OCI-LY7 (cell line): ENCODE results near the gene ZNF773. TPM values are rescaled to one million over a fixed set of nuclear protein-coding genes. Genes with fewer than 3 reads are reported as not detected.

ENCODE experiments used
- BruUV-seq: library from RNA; stranded (reverse); fragments of 400-500 nt; replicated peaks from 2 replicates; lab custom pipeline; 2021; lab: Mats Ljungman, UMichigan
- CTCF ChIA-PET: fragments of 300-600 bp; sonication (Branson Sonifier 250); formaldehyde crosslinking; loops from one replicate; lab custom pipeline; 2022; ENCODE audit warnings: antibody characterized with exemption; ENCODE audit not compliant: unreplicated experiment; lab: Charles Lee
- POLR2A ChIA-PET: fragments of 300-600 bp; sonication (Branson Sonifier 250); formaldehyde crosslinking; loops from one replicate; lab custom pipeline; 2022; ENCODE audit warnings: antibody characterized with exemption; lab: Charles Lee
- DNase-seq: peaks from one replicate; pipeline ENCODE4 v3.0.0-alpha.2; 2015; ENCODE audit warnings: low spot score
- H2AFZ ChIP-seq: fragments of 200-600 bp; sonication (generic), shearing (Covaris generic); 2 replicates; pipeline ENCODE4 v1.6.1; 2014; ENCODE audit warnings: mild to moderate bottlenecking, antibody characterized with exemption, low read length, moderate library complexity
- H3K27ac ChIP-seq: fragments of 200-600 bp; sonication (generic); 2 replicates; pipeline ENCODE4 v1.5.1; 2014; ENCODE audit warnings: mixed run types, low read depth, mild to moderate bottlenecking, moderate library complexity, low read length, inconsistent platforms; ENCODE audit not compliant: poor library complexity, severe bottlenecking
- H3K36me3 ChIP-seq: fragments of 200-600 bp; sonication (generic); 2 replicates; pipeline ENCODE4 v1.6.1; 2014; ENCODE audit warnings: mild to moderate bottlenecking, antibody characterized with exemption, low read length, moderate library complexity, mixed read lengths; ENCODE audit not compliant: insufficient read depth
- H3K4me1 ChIP-seq: fragments of 200-600 bp; sonication (generic); 2 replicates; pipeline ENCODE4 v1.5.1; 2014; ENCODE audit warnings: mild to moderate bottlenecking, low read length; ENCODE audit not compliant: insufficient read depth, poor library complexity, severe bottlenecking
- H3K4me2 ChIP-seq: fragments of 200-600 bp; sonication (generic); 2 replicates; pipeline ENCODE4 v1.6.1; 2014; ENCODE audit warnings: mild to moderate bottlenecking, low read length
- H3K4me3 ChIP-seq: fragments of 200-600 bp; sonication (generic); 2 replicates; pipeline ENCODE4 v1.5.1; 2014; ENCODE audit warnings: mild to moderate bottlenecking, low read depth, low read length; ENCODE audit not compliant: poor library complexity, severe bottlenecking
- H3K79me2 ChIP-seq: fragments of 200-600 bp; sonication (generic); 2 replicates; pipeline ENCODE4 v1.6.1; 2016; ENCODE audit warnings: low read depth, mild to moderate bottlenecking, low read length, moderate library complexity, mixed read lengths; ENCODE audit not compliant: insufficient read depth
- H3K9me2 ChIP-seq: fragments of 200-600 bp; sonication (generic); 2 replicates; pipeline ENCODE4 v1.6.1; 2016; ENCODE audit warnings: mild to moderate bottlenecking, low read length, mixed read lengths; ENCODE audit not compliant: insufficient read depth
- H3K9me3 ChIP-seq: fragments of 200-600 bp; sonication (generic); 2 replicates; pipeline ENCODE4 v1.6.1; 2014; ENCODE audit warnings: mild to moderate bottlenecking, mixed run types, low read length, mixed read lengths
- H4K20me1 ChIP-seq: fragments of 200-600 bp; sonication (generic); 2 replicates; pipeline ENCODE4 v1.6.1; 2014; ENCODE audit warnings: mild to moderate bottlenecking, antibody characterized with exemption, low read length, moderate library complexity, mixed read lengths; ENCODE audit not compliant: insufficient read depth
- CTCF ChIP-seq: fragments of 200-600 bp; sonication (generic); conservative IDR thresholded peaks from 2 replicates; pipeline ENCODE4 v1.5.1; 2014; ENCODE audit warnings: mild to moderate bottlenecking, antibody characterized with exemption, low read length, moderate library complexity, mixed read lengths
- EZH2phosphoT487 ChIP-seq: fragments of 200-600 bp; sonication (generic); IDR thresholded peaks from 2 replicates; pipeline ENCODE4 v1.6.1; 2018; ENCODE audit warnings: low read depth, borderline replicate concordance, mild to moderate bottlenecking, mixed run types, antibody characterized with exemption, low read length, moderate library complexity, mixed read lengths
- intact Hi-C: fragments of 100-400 bp; cut with micrococcal nuclease; formaldehyde crosslinking; loops from one replicate; pipeline ENCODE4 v1.10.0; 2022; ENCODE audit not compliant: unreplicated experiment
- total RNA-seq, 2 experiments: library from RNA; depleted of rRNA in 1 of 2; stranded (reverse); fragments of >200 nt in 1 of 2; shearing (Covaris generic) in 1 of 2; gene quantifications; 2 replicates each; pipeline ENCODE4 v1.2.3, GENCODE V29; 2014 to 2022

Gene ZNF773
- total RNA-seq, 2 experiments from 2014 or later = 6.1 to 9.6 TPM

- peak; percentile 94 for DNase-seq
- Histone ChIP-seq H2AFZ (peak within 1 kb of the TSS; percentile 97), H3K36me3 (peaks cover 15% of the 10 kb centered on the region), H4K20me1 (no peaks in the 10 kb centered on the region), H3K4me3 (peak within 1 kb of the TSS; percentile 97), H3K27ac (peak within 1 kb of the TSS; percentile 30), H3K79me2 (peaks cover 11% of the 10 kb centered on the region; the same call in 1 of the 2 replicates), H3K4me2 (peak within 1 kb of the TSS; percentile 98), H3K9me2 (no peaks in the 10 kb centered on the region), H3K4me1 (peaks cover 15% of the 10 kb centered on the region), H3K9me3 (no peaks in the 10 kb centered on the region; the same call in 1 of the 2 replicates)
- no peak for TF ChIP-seq EZH2phosphoT487
- TF ChIP-seq CTCF = no peak
- BruUV-seq = no TSS peak
- POLR2A ChIA-PET = no interaction called here
- intact Hi-C loops = no loop called here
- CTCF ChIA-PET = no interaction called here
Measured at GRCh38 chr19:57527136-57527881, 27.6 kb downstream of the ZNF773 start, which contains the start of gene ZNF549. TSS of gene ZNF549 (plus strand) at chr19:57527356. CDS start at chr19:57527574, 218 bp downstream.

DNA sequence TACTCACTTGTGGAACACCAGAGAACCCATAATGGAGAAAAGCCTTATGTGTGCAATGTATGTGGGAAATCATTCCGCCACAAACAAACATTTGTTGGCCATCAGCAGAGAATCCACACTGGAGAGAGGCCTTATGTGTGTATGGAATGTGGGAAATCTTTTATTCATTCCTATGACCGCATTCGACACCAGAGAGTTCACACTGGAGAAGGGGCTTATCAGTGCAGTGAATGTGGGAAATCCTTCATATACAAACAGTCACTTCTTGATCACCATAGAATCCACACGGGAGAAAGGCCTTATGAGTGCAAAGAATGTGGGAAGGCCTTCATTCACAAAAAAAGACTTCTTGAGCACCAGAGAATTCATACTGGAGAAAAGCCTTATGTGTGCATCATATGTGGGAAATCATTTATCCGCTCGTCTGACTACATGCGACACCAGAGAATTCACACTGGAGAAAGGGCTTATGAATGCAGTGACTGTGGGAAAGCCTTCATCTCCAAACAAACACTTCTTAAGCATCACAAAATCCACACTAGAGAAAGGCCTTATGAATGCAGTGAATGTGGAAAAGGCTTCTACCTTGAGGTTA is 38.3 kb downstream of the ZNF773 start:
- POLR2A ChIA-PET = no interaction called here

More for the DNA sequence above, 38.3 kb downstream of the ZNF773 start:
- Histone ChIP-seq H3K79me2 (no peaks in the 10 kb centered on the region), H3K9me2 (no peaks in the 10 kb centered on the region), H2AFZ (no peak overlapping the region), H3K36me3 (peaks cover 94% of the 10 kb centered on the region), H3K27ac (no peak overlapping the region), H4K20me1 (no peaks in the 10 kb centered on the region), H3K4me1 (no peaks in the 10 kb centered on the region), H3K4me2 (no peak overlapping the region), H3K4me3 (no peak overlapping the region), H3K9me3 (peaks cover 30% of the 10 kb centered on the region)
- DNase-seq = no peak
- CTCF ChIA-PET = no interaction called here
- intact Hi-C loops = no loop called here
- TF ChIP-seq CTCF (no peak), EZH2phosphoT487 (no peak)
- BruUV-seq = no TSS peak
